Endothelial cell of umbilical vein (primary cell): Measurements from ENCODE around the gene GLCE. TPM values are rescaled to one million over a fixed set of nuclear protein-coding genes. Genes with fewer than 3 reads are reported as not detected.

Experiments used
- BruUV-seq: library from RNA; stranded (reverse); fragments of 400-500 nt; replicated peaks from 2 replicates; lab custom pipeline; 2021; lab: Mats Ljungman, UMichigan
- CTCF ChIA-PET: fragments of 300-600, 350-600 bp; sonication (Branson Sonifier 250); formaldehyde crosslinking; loops from one replicate; lab custom pipeline; 2021; ENCODE audit warnings: antibody characterized with exemption, inconsistent platforms; lab: Charles Lee
- POLR2A ChIA-PET: fragments of 300-600, 350-600 bp; sonication (Branson Sonifier 250); formaldehyde crosslinking; loops from one replicate; lab custom pipeline; 2021; ENCODE audit warnings: antibody characterized with exemption, inconsistent platforms; lab: Charles Lee
- DNase-seq: peaks from one replicate; pipeline ENCODE4 v3.0.0-alpha.2; 2011; ENCODE audit warnings: low read depth, low spot score
- FAIRE-seq: peaks from 2 replicates; lab custom pipeline; 2011; peaks lifted over from hg19 to GRCh38; lab: Jason Lieb, UNC
- H2AFZ ChIP-seq: 2 replicates; pipeline ENCODE4 v1.6.0; 2012; ENCODE audit warnings: low read depth, low read length, control low read depth, inconsistent platforms
- H3K27ac ChIP-seq: 2 replicates; pipeline ENCODE4 v1.5.1; 2011; ENCODE audit warnings: low read depth, mild to moderate bottlenecking, control low read depth, low read length, moderate library complexity; ENCODE audit not compliant: insufficient read depth
- H3K27me3 ChIP-seq, 2 experiments: 2 replicates each; pipeline versions ENCODE4 v1.6.0 to v1.6.1; 2011; ENCODE audit warnings: low read length in 2 of 2, mixed read lengths in 1 of 2; ENCODE audit not compliant: control insufficient read depth in 2 of 2, insufficient read depth in 2 of 2
- H3K36me3 ChIP-seq, 2 experiments: 2 replicates in 1 of 2; 3 replicates in 1 of 2; pipeline ENCODE4 v1.5.1; 2011; ENCODE audit warnings: low read length in 2 of 2, mild to moderate bottlenecking in 1 of 2, moderate library complexity in 1 of 2; ENCODE audit not compliant: control insufficient read depth in 2 of 2, insufficient read depth in 2 of 2; ENCODE audit errors: extremely low read depth in 1 of 2
- H3K4me1 ChIP-seq: 3 replicates; pipeline ENCODE4 v1.5.1; 2011; ENCODE audit warnings: mild to moderate bottlenecking, low read length; ENCODE audit not compliant: control insufficient read depth, insufficient read depth; ENCODE audit errors: extremely low read depth
- H3K4me2 ChIP-seq: 2 replicates; pipeline ENCODE4 v1.6.1; 2011; ENCODE audit warnings: low read length, control low read depth, mixed read lengths; ENCODE audit not compliant: insufficient read depth
- H3K4me3 ChIP-seq, 3 experiments: fragments of 200-600 bp in 1 of 3; sonication (generic), shearing (Covaris generic) in 1 of 3; replicated peaks in 1 of 3; 2 replicates each; pipeline ENCODE4 v1.5.1; 2011 to 2016; ENCODE audit warnings: control low read depth in 3 of 3, low read length in 3 of 3, mild to moderate bottlenecking in 2 of 3, inconsistent platforms in 1 of 3, low read depth in 1 of 3, moderate library complexity in 1 of 3; ENCODE audit not compliant: insufficient read depth in 1 of 3
- H3K79me2 ChIP-seq: 2 replicates; pipeline ENCODE4 v1.6.0; 2012; ENCODE audit warnings: low read length, inconsistent platforms; ENCODE audit not compliant: control insufficient read depth, insufficient read depth
- H3K9ac ChIP-seq: replicated peaks from 2 replicates; pipeline ENCODE3; 2011; ENCODE audit warnings: low read length, control low read depth; ENCODE audit not compliant: insufficient read depth; ENCODE audit errors: extremely low read depth
- H3K9me1 ChIP-seq: replicated peaks from 3 replicates; pipeline ENCODE4 v1.6.0; 2011; ENCODE audit warnings: mild to moderate bottlenecking, low read length; ENCODE audit not compliant: control insufficient read depth, insufficient read depth; ENCODE audit errors: extremely low read depth
- H3K9me3 ChIP-seq: replicated peaks from 2 replicates; pipeline ENCODE4 v1.5.1; 2012; ENCODE audit warnings: low read length, inconsistent platforms; ENCODE audit not compliant: control insufficient read depth, insufficient read depth
- H4K20me1 ChIP-seq: replicated peaks from 2 replicates; pipeline ENCODE3; 2011; ENCODE audit warnings: mild to moderate bottlenecking, low read length; ENCODE audit not compliant: control insufficient read depth, insufficient read depth; ENCODE audit errors: extremely low read depth
- EZH2 ChIP-seq: IDR thresholded peaks from 2 replicates; pipeline ENCODE4 v1.6.1; 2012; ENCODE audit warnings: borderline replicate concordance, low read depth, mild to moderate bottlenecking, moderate library complexity, low read length, inconsistent platforms; ENCODE audit not compliant: severe bottlenecking
- FOS ChIP-seq: IDR thresholded peaks from 2 replicates; pipeline ENCODE4 v1.6.1; 2011; ENCODE audit warnings: mild to moderate bottlenecking, low read length, moderate library complexity, borderline replicate concordance; ENCODE audit not compliant: insufficient read depth
- GATA2 ChIP-seq: IDR thresholded peaks from 2 replicates; pipeline ENCODE4 v1.7.0; 2011; ENCODE audit warnings: low read depth, mild to moderate bottlenecking, moderate library complexity, mixed read lengths, low read length; ENCODE audit not compliant: insufficient read length, insufficient read depth
- JUN ChIP-seq: IDR thresholded peaks from 2 replicates; pipeline ENCODE4 v1.6.1; 2011; ENCODE audit warnings: borderline replicate concordance, low read depth; ENCODE audit not compliant: insufficient read length, insufficient read depth
- MYC ChIP-seq: IDR thresholded peaks from one replicate; pipeline ENCODE4 v1.6.1; 2011; ENCODE audit warnings: mild to moderate bottlenecking, low read depth, low read length
- POLR2A ChIP-seq: IDR thresholded peaks from 2 replicates; pipeline ENCODE4 v1.6.1; 2012; ENCODE audit warnings: low read depth, mild to moderate bottlenecking, control low read depth, low read length
- POLR2AphosphoS5 ChIP-seq: IDR thresholded peaks from 2 replicates; pipeline ENCODE4 v1.6.1; 2012; ENCODE audit warnings: low read depth, mild to moderate bottlenecking, control low read depth, low read length, moderate library complexity; ENCODE audit not compliant: insufficient read depth
- dilution Hi-C: fragments of 300-500 bp; cut with MboI; formaldehyde crosslinking; loops from one replicate; pipeline ENCODE4 v1.15.0; 2019; ENCODE audit warnings: low sequenced_read_pairs; ENCODE audit not compliant: extremely low pct_ligation_motif_present
- intact Hi-C: fragments of 100-400 bp; cut with micrococcal nuclease; formaldehyde crosslinking; loops from one replicate; pipeline ENCODE4 v1.10.0; 2022
- polyA plus RNA-seq, 4 experiments: library from polyadenylated mRNA; depleted of rRNA in 3 of 4; stranded (reverse) in 3 of 4; unstranded in 1 of 4; fragments of >200 nt; gene quantifications; 2 replicates each; pipeline versions ENCODE4 v1.2.1 to v1.2.3, GENCODE V29; 2011 to 2012; ENCODE audit warnings: missing spikeins in 1 of 4
- total RNA-seq: library from RNA; stranded (reverse); gene quantifications from 2 replicates; pipeline ENCODE4 v1.2.3, GENCODE V29; 2021
- TF ChIP-seq, protein P1 (sequence below): IDR thresholded peaks from 2 replicates; pipeline ENCODE4 v1.6.1; 2011; ENCODE audit not compliant: insufficient read depth, insufficient read length
- TF ChIP-seq, protein P2 (sequence below), 2 donors: IDR thresholded peaks; 1 replicate in 1 of 2; 2 replicates in 1 of 2; pipeline ENCODE4 v1.5.1; 2011; ENCODE audit warnings: low read length in 2 of 2, mild to moderate bottlenecking in 2 of 2, moderate library complexity in 2 of 2, control low read depth in 1 of 2, inconsistent platforms in 1 of 2, low read depth in 1 of 2; ENCODE audit not compliant: insufficient read depth in 1 of 2; ENCODE audit errors: extremely low read depth in 1 of 2

Gene GLCE
- total and polyA plus RNA-seq, 2 donors (not counting 3 experiments of a cell fraction or from before 2014, with no cell fraction given), result 48.1 to 86.6 TPM

DNA sequence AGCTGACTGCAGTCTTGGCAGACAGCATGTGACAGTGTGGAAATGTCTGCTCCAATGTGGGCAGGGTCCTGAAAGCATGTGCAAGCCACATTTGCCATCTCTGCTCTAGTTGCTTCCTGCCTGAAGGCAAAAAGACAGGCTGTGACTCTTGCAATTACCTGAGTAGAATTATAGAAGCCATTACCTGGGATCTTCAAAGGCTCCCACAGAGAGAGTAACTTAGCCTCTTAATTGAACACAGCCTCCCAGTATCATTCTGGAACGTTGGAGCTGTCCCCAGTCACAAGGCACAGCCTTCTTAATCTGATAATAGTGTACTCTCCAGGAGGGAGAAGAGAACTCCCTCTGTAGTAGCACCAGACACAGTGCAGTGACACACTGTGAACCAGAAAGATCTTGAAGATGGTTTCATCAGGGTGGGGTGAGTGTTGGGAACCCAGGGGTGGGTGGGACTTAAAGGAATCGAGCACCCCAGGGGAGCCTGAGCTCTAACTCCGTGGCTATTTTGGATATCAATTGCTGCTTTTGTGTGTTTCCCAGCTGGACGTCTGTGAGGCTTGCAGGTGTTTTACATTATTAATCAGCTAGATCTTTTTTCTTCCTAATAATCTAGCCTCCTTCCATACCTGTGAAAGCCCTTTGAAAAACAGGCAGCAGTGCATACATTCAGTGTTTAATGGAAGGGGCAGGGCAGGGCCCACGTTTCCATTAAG is 40.6 kb upstream of the GLCE start:
- H3K27ac ChIP-seq, result no peak overlapping the region
- H3K9me1 ChIP-seq, result no peaks in the 10 kb centered on the region
- no peaks in the 10 kb centered on the region for H3K4me1 ChIP-seq
- H2AFZ ChIP-seq, result no peak overlapping the region
- H3K27me3 ChIP-seq, result peaks cover 28 to 31% of the 10 kb centered on the region in 2 experiments
- no peaks in the 10 kb centered on the region for H3K36me3 ChIP-seq
- DNase-seq (no peak), FAIRE-seq (no peak)
- dilution Hi-C loops, result no loop called here
- H3K9me3 ChIP-seq, result no peaks in the 10 kb centered on the region
- TF ChIP-seq POLR2AphosphoS5 (no peak), EZH2 (no peak), GATA2 (no peak), MYC (no peak), JUN (no peak), FOS (no peak), POLR2A (no peak)
- TF ChIP-seq, protein P1, sequence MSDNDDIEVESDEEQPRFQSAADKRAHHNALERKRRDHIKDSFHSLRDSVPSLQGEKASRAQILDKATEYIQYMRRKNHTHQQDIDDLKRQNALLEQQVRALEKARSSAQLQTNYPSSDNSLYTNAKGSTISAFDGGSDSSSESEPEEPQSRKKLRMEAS, result no peak
- TF ChIP-seq, protein P2, sequence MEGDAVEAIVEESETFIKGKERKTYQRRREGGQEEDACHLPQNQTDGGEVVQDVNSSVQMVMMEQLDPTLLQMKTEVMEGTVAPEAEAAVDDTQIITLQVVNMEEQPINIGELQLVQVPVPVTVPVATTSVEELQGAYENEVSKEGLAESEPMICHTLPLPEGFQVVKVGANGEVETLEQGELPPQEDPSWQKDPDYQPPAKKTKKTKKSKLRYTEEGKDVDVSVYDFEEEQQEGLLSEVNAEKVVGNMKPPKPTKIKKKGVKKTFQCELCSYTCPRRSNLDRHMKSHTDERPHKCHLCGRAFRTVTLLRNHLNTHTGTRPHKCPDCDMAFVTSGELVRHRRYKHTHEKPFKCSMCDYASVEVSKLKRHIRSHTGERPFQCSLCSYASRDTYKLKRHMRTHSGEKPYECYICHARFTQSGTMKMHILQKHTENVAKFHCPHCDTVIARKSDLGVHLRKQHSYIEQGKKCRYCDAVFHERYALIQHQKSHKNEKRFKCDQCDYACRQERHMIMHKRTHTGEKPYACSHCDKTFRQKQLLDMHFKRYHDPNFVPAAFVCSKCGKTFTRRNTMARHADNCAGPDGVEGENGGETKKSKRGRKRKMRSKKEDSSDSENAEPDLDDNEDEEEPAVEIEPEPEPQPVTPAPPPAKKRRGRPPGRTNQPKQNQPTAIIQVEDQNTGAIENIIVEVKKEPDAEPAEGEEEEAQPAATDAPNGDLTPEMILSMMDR (IDR thresholded peaks at IDR 0.05; ENCODE audit: extremely low read depth in 1 of 2, insufficient read depth in 1 of 2, low read depth in 1 of 2, low read length in 2 of 2), result no peak
- ChIA-PET CTCF (interaction anchor here (0.6 kb wide), 2 partner anchors 57 to 60 kb away, joined by 3 read pairs; no protein-coding TSS in a partner anchor), POLR2A (no interaction called here)
- no TSS peak for BruUV-seq
- no peaks in the 10 kb centered on the region for H4K20me1 ChIP-seq
- H3K79me2 ChIP-seq, result no peaks in the 10 kb centered on the region
- H3K9ac ChIP-seq, result no peak overlapping the region
- intact Hi-C loops, result no loop called here
- H3K4me3 ChIP-seq, result no peak overlapping the region
- no peak overlapping the region for H3K4me2 ChIP-seq
